SU-DHL-6 (cell line): Measurements from ENCODE around the gene TIMP3.

Experiments used
- CTCF ChIP-seq: fragments of 200-600 bp; sonication (generic); IDR thresholded peaks from one replicate; pipeline ENCODE4 v1.5.1; 2017; ENCODE audit warnings: antibody characterized with exemption, mild to moderate bottlenecking, low read length, moderate library complexity; ENCODE audit not compliant: insufficient read depth, poor library complexity, severe bottlenecking
- EZH2phosphoT487 ChIP-seq: fragments of 200-600 bp; sonication (generic), shearing (Covaris generic); conservative IDR thresholded peaks from 2 replicates; pipeline ENCODE4 v1.6.1; 2018; ENCODE audit warnings: mild to moderate bottlenecking, antibody characterized with exemption, low read length, moderate library complexity, mixed read lengths

GRCh38 chr22:32765132-32765618 is 36.3 kb upstream of the TIMP3 start:
- no peak for TF ChIP-seq CTCF
- no peak for TF ChIP-seq EZH2phosphoT487
